PC-3 (cell line): Measurements from ENCODE around the gene AREL1.

Experiments used
- CTCF ChIP-seq: fragments of 300-600 bp; sonication (generic); conservative IDR thresholded peaks from 2 replicates; pipeline ENCODE4 v1.5.1; 2017; ENCODE audit warnings: antibody characterized with exemption, low read depth, mild to moderate bottlenecking, low read length
- EZH2 ChIP-seq: fragments of 300-600 bp; sonication (generic); IDR thresholded peaks from one replicate; pipeline ENCODE4 v1.6.1; 2017; ENCODE audit warnings: antibody characterized with exemption, mild to moderate bottlenecking, low read length; ENCODE audit not compliant: unreplicated experiment

- TF ChIP-seq CTCF (no peak), EZH2 (no peak)
Observed at GRCh38 chr14:74695406-74695805, 17.5 kb downstream of the AREL1 start.
